HG02970 (cell line): ENCODE data around the gene ATP11A.

ENCODE experiments used
- ATAC-seq: cut with Tn5 transposase; IDR thresholded peaks from one replicate; pipeline ENCODE4 v1.9.1; 2021; ENCODE audit warnings: mild to moderate bottlenecking, moderate library complexity, moderate number of reproducible peaks; ENCODE audit not compliant: unreplicated experiment, low FRiP score

ATP11A gene

GRCh38 chr13:112933649-112934048, 243.8 kb downstream of the ATP11A start:
- ATAC-seq = no peak

- ATAC-seq = no peak
Observed at GRCh38 chr13:112934078-112934477, 244.2 kb downstream of the ATP11A start.
